Parathyroid adenoma (tissue), 2 donors: Measurements from ENCODE around the gene SORCS2.

ENCODE experiments used
- H2AFZ ChIP-seq: fragments of 300-600 bp; sonication (generic); one replicate; pipeline ENCODE4 v1.7.0; 2017; ENCODE audit warnings: antibody characterized with exemption, mild to moderate bottlenecking
- H3K27ac ChIP-seq: fragments of 300-600 bp; sonication (generic); one replicate; pipeline ENCODE4 v1.7.0; 2017
- H3K27me3 ChIP-seq: fragments of 300-600 bp; sonication (generic); one replicate; pipeline ENCODE4 v1.7.0; 2017; ENCODE audit warnings: low read length; ENCODE audit not compliant: control insufficient read depth, insufficient read depth
- H3K36me3 ChIP-seq: fragments of 300-600 bp; sonication (generic); one replicate; pipeline ENCODE4 v1.7.0; 2017; ENCODE audit warnings: low read length; ENCODE audit not compliant: control insufficient read depth, insufficient read depth
- H3K4me1 ChIP-seq: fragments of 300-600 bp; sonication (generic); one replicate; pipeline ENCODE4 v1.7.0; 2017; ENCODE audit warnings: control low read depth
- H3K4me2 ChIP-seq: fragments of 300-600 bp; sonication (generic); one replicate; pipeline ENCODE4 v1.7.0; 2017; ENCODE audit warnings: low read length
- H3K4me3 ChIP-seq: fragments of 300-600 bp; sonication (generic); one replicate; pipeline ENCODE4 v1.7.0; 2017; ENCODE audit warnings: low read depth, low read length
- H3K79me2 ChIP-seq: fragments of 300-600 bp; sonication (generic); one replicate; pipeline ENCODE4 v1.7.0; 2017; ENCODE audit warnings: control low read depth
- H3K9ac ChIP-seq: fragments of 300-600 bp; sonication (generic); one replicate; pipeline ENCODE4 v1.7.0; 2017; ENCODE audit warnings: mild to moderate bottlenecking
- H3K9me3 ChIP-seq: fragments of 300-600 bp; sonication (generic); one replicate; pipeline ENCODE4 v1.7.0; 2017; ENCODE audit warnings: low read length; ENCODE audit not compliant: control insufficient read depth
- TF ChIP-seq, protein P1 (sequence below): fragments of 300-600 bp; sonication (generic); IDR thresholded peaks from one replicate; pipeline ENCODE4 v1.7.0; 2017; ENCODE audit warnings: antibody characterized with exemption, mild to moderate bottlenecking
- donor health status: primary hyperparathyroidism.

Gene SORCS2

GRCh38 chr4:7708238-7708637, 515.9 kb downstream of the SORCS2 start:
- Histone ChIP-seq H3K9ac (no peak overlapping the region), H3K4me2 (no peak overlapping the region), H3K9me3 (no peaks in the 10 kb centered on the region), H3K79me2 (no peaks in the 10 kb centered on the region), H3K36me3 (no peaks in the 10 kb centered on the region), H3K27me3 (no peaks in the 10 kb centered on the region), H3K4me1 (no peaks in the 10 kb centered on the region), H2AFZ (no peak overlapping the region), H3K27ac (no peak overlapping the region), H3K4me3 (no peak overlapping the region)
- TF ChIP-seq, protein P1, sequence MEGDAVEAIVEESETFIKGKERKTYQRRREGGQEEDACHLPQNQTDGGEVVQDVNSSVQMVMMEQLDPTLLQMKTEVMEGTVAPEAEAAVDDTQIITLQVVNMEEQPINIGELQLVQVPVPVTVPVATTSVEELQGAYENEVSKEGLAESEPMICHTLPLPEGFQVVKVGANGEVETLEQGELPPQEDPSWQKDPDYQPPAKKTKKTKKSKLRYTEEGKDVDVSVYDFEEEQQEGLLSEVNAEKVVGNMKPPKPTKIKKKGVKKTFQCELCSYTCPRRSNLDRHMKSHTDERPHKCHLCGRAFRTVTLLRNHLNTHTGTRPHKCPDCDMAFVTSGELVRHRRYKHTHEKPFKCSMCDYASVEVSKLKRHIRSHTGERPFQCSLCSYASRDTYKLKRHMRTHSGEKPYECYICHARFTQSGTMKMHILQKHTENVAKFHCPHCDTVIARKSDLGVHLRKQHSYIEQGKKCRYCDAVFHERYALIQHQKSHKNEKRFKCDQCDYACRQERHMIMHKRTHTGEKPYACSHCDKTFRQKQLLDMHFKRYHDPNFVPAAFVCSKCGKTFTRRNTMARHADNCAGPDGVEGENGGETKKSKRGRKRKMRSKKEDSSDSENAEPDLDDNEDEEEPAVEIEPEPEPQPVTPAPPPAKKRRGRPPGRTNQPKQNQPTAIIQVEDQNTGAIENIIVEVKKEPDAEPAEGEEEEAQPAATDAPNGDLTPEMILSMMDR = no peak

DNA sequence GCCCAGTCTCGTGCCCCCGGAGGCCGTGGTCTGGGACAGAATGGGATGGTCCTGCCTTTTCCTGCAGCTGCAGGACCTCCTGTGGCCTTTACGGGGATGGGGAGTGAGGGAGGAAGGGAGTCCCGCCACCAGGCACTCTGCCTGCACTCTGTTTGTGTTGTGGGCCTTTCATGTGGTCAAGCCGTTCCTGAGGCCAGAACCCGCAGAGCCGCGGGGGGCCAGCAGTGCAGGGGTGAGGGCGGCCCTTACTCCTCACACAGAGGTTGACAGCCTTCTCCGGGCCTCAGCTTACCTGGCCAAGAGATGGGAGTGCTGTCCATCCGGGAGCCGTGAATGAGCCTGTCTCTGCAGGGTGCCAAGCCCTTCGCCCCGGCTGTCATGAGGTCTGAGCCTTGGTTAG, 516.6 kb downstream of the SORCS2 start:
- H3K36me3 ChIP-seq = no peaks in the 10 kb centered on the region
- no peaks in the 10 kb centered on the region for H3K4me1 ChIP-seq
- no peak overlapping the region for H2AFZ ChIP-seq
- H3K27ac ChIP-seq = no peak overlapping the region
- H3K9ac ChIP-seq = no peak overlapping the region
- no peak overlapping the region for H3K4me3 ChIP-seq
- H3K79me2 ChIP-seq = no peaks in the 10 kb centered on the region
- H3K9me3 ChIP-seq = no peaks in the 10 kb centered on the region
- TF ChIP-seq, protein P1 = no peak
- no peaks in the 10 kb centered on the region for H3K27me3 ChIP-seq
- no peak overlapping the region for H3K4me2 ChIP-seq

GRCh38 chr4:7709431-7709830, 517.1 kb downstream of the SORCS2 start:
- Histone ChIP-seq H3K36me3 (no peaks in the 10 kb centered on the region), H3K9me3 (no peaks in the 10 kb centered on the region), H3K9ac (no peak overlapping the region), H3K4me2 (no peak overlapping the region), H3K4me1 (no peaks in the 10 kb centered on the region), H3K4me3 (no peak overlapping the region), H2AFZ (no peak overlapping the region), H3K27ac (no peak overlapping the region), H3K27me3 (no peaks in the 10 kb centered on the region), H3K79me2 (no peaks in the 10 kb centered on the region)
- TF ChIP-seq, protein P1 = no peak

DNA sequence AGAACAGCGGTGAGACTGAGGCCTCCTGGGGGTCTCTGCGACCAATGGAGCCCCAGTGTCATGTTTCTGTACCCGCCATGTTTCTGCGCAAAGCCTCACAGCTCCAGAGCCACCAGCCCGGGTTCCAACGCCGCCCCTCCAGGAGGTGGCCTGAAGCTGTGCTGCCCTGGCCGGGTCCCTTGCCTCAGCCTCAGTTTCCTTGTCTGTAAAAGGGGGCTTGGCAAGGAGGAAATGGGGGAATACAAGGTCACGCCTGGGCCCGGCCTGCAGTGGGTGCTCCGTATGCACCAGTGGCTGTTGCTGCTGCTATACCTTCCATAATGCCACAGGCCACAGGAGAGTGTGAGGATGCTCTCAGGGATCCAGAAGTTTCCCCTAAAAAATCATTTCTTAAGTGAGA, 517.8 kb downstream of the SORCS2 start:
- Histone ChIP-seq H3K36me3 (no peaks in the 10 kb centered on the region), H2AFZ (no peak overlapping the region), H3K79me2 (no peaks in the 10 kb centered on the region), H3K27me3 (no peaks in the 10 kb centered on the region), H3K9me3 (no peaks in the 10 kb centered on the region), H3K4me2 (no peak overlapping the region), H3K9ac (no peak overlapping the region), H3K27ac (no peak overlapping the region), H3K4me3 (no peak overlapping the region), H3K4me1 (no peaks in the 10 kb centered on the region)
- TF ChIP-seq, protein P1 = no peak

GRCh38 chr4:7710576-7711306, 518.4 kb downstream of the SORCS2 start:
- Histone ChIP-seq H3K27ac (no peak overlapping the region), H3K9ac (no peak overlapping the region), H2AFZ (no peak overlapping the region)

More at GRCh38 chr4:7710576-7711306, 518.4 kb downstream of the SORCS2 start:
- H3K4me1 ChIP-seq = no peaks in the 10 kb centered on the region
- H3K9me3 ChIP-seq = no peaks in the 10 kb centered on the region
- H3K27me3 ChIP-seq = no peaks in the 10 kb centered on the region
- no peak overlapping the region for H3K4me3 ChIP-seq
- H3K4me2 ChIP-seq = no peak overlapping the region
- no peaks in the 10 kb centered on the region for H3K36me3 ChIP-seq
- TF ChIP-seq, protein P1 = no peak
- H3K79me2 ChIP-seq = no peaks in the 10 kb centered on the region
